Measurements from ENCODE around the gene RIPK3.
A peak's percentile ranks its signal among the peaks of the same experiment; 100 is the strongest.

The RIPK3 gene

GRCh38 chr14:24367514-24368211, 27.9 kb upstream of the RIPK3 start, which contains the start of gene NFATC4:
Gene NFATC4, plus strand, starts transcription at chr14:24368184. Its CDS starts 157 bp downstream, at chr14:24368341.
- ATAC-seq: peak; percentile 39
- no peak for TF ChIP-seq ESRRG (CRISPR knock-in tag; IDR thresholded peaks at IDR 0.05)
- no peak for TF ChIP-seq BACH2 (CRISPR knock-in tag; IDR thresholded peaks at IDR 0.05; ENCODE audit: borderline replicate concordance)
- TF ChIP-seq CSRNP3 (CRISPR knock-in tag; IDR thresholded peaks at IDR 0.05): no peak
- no peak for TF ChIP-seq ZNF8 (CRISPR knock-in tag; IDR thresholded peaks at IDR 0.05)
- TF ChIP-seq TSHZ2 (CRISPR knock-in tag; IDR thresholded peaks at IDR 0.05): no peak
- TF ChIP-seq OSR1 (CRISPR knock-in tag; IDR thresholded peaks at IDR 0.05): no peak

DNA sequence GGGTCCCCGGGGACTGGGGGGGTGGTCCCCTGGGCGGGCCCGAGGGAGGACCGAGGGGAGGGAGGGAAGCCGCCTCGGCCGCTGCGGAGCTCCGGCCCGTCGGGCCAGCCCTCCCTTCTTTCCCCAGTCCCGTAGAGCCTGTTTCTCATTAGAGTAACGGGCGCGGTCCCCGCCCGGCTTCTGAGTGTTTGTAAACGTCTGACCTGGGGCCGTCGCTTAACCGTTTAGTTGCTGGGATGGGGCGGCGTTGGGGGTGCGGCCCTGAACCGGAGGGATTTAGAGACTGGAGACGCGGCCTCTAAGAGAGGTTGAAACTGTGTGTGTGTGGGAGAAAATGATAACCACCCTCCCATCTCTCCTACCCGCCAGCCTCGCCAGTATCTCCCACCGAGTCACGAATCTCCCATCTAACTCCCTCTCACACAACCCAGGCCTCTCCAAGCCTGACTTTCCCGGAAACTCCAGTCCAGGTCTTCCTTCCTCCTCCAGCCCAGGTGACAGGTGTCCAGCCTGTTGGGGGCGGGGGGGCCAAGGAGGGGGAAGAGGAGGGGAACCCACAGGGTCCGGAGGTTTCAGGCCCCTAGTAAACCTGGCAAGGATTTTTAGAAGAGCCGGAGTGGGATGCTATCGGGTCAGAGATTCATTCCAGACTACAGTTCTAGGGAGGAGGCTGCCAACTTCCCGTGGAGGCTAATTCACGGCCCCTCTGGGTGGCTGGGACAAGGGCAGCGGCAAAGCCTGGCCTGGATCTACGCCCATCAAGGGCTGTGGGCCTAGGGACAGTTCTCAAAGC, 27.1 kb upstream of the RIPK3 start:
- no peak for TF ChIP-seq PPARA (CRISPR knock-in tag; IDR thresholded peaks at IDR 0.05; ENCODE audit: borderline replicate concordance)
- peak; percentile 61; the same call in 1 of the 2 replicates for TF ChIP-seq TCF4 (CRISPR knock-in tag; IDR thresholded peaks at IDR 0.05; ENCODE audit: borderline replicate concordance)
- TF ChIP-seq PATZ1 (CRISPR knock-in tag; IDR thresholded peaks at IDR 0.05; ENCODE audit: borderline replicate concordance): peak; percentile 47; the same call in 1 of the 2 replicates
- ATAC-seq: peak; percentile 77

DNA sequence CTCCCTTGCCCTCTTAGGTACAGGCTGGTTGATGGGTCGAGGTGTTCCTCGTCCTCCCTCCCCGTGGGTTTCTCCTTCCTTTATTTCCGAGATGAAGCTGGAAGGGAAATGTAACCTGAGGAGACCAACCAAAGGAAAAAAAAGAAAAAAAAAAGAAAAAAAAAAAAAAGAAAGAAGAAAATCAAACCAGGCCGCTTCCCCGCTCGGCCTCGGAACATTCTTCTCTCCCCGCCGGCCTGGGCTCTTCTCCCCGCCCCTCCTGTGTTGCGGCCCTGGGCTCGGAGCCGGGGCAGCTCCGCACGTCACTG, 26.6 kb upstream of the RIPK3 start:
- ATAC-seq: no peak
- no peak for TF ChIP-seq CSRNP3 (CRISPR knock-in tag; IDR thresholded peaks at IDR 0.05)
- no peak for TF ChIP-seq TCF4 (CRISPR knock-in tag; IDR thresholded peaks at IDR 0.05; ENCODE audit: borderline replicate concordance)
- no peak for TF ChIP-seq CSDC2 (CRISPR knock-in tag; IDR thresholded peaks at IDR 0.05)
- no peak for TF ChIP-seq TOX (CRISPR knock-in tag; IDR thresholded peaks at IDR 0.05; ENCODE audit: borderline replicate concordance)
- TF ChIP-seq ZNF8 (CRISPR knock-in tag; IDR thresholded peaks at IDR 0.05): no peak

DNA sequence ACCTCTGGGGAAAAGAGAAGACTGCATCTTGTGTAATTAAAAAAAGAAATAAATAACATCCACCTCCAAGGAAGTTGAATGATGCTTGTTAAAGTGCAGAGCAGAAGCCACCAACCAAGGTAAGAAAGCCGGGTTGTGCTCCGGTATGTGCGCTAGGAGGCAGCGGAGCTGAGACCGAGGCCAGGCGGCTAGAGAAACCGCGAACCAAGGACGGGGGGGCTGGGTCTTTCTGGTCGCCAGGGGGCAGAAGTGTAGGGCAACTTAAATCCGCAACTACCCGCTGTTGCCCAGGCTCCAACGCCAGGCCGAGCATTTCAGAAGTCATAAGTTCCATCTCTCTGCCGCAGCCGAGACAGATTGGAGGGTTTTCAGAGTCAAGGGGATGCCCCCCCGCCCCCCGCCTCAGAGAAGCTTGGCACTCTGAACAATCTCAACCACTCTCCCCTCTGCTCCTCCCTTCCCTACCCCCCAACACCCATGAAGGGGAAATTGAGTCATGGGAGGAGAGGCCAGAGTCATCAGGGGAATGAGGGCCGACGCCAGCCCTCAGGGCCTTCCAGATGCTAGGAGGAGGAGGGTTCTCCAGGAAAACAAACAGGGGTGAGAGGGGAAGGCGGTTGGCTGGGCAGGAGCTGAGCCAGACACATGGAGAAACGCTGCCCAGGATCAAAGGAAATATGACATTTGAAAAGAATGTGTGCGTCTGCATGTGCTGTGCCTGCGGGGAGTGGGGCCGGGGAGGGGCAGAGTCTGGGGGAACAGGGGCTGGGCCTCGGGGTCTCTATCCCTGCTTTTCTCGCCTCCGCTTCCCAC, 26.0 kb upstream of the RIPK3 start:
- TF ChIP-seq TCF4 (CRISPR knock-in tag; IDR thresholded peaks at IDR 0.05; ENCODE audit: borderline replicate concordance) (no peak), PPARA (CRISPR knock-in tag; IDR thresholded peaks at IDR 0.05; ENCODE audit: borderline replicate concordance) (no peak), ZFP3 (CRISPR knock-in tag; IDR thresholded peaks at IDR 0.05) (peak; percentile 46; the same call in 1 of the 2 replicates), CSDC2 (CRISPR knock-in tag; IDR thresholded peaks at IDR 0.05) (no peak)
- TF ChIP-seq, protein P1, sequence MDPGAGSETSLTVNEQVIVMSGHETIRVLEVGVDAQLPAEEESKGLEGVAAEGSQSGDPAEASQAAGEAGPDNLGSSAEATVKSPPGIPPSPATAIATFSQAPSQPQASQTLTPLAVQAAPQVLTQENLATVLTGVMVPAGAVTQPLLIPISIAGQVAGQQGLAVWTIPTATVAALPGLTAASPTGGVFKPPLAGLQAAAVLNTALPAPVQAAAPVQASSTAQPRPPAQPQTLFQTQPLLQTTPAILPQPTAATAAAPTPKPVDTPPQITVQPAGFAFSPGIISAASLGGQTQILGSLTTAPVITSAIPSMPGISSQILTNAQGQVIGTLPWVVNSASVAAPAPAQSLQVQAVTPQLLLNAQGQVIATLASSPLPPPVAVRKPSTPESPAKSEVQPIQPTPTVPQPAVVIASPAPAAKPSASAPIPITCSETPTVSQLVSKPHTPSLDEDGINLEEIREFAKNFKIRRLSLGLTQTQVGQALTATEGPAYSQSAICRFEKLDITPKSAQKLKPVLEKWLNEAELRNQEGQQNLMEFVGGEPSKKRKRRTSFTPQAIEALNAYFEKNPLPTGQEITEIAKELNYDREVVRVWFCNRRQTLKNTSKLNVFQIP (CRISPR knock-in tag; IDR thresholded peaks at IDR 0.05; ENCODE audit: borderline replicate concordance, low read depth): no peak
- peak; percentile 60 for ATAC-seq
